ENCODE data around the gene CSH2. TPM values are rescaled to one million over a fixed set of nuclear protein-coding genes. Genes with fewer than 3 reads are reported as not detected.

The CSH2 gene
- total RNA-seq, 1 donor = 0.10 TPM

- H3K4me1 ChIP-seq (ENCODE audit: insufficient read depth, low read length) = peaks cover 29% of the 10 kb centered on the region
- no peak overlapping the region for H3K4me3 ChIP-seq (ENCODE audit: low read length)
Measured at GRCh38 chr17:63823659-63824331, 49.7 kb downstream of the CSH2 start.

GRCh38 chr17:63822537-63822936 lies 50.9 kb downstream of the CSH2 start:
- peaks cover 18% of the 10 kb centered on the region for H3K4me1 ChIP-seq (ENCODE audit: insufficient read depth, low read length)
- no peak overlapping the region for H3K4me3 ChIP-seq (ENCODE audit: low read length)
- H3K27me3 ChIP-seq (ENCODE audit: insufficient read depth, low read length) = no peaks in the 10 kb centered on the region
- H3K9me3 ChIP-seq (ENCODE audit: low read depth, low read length) = no peaks in the 10 kb centered on the region

More at GRCh38 chr17:63823659-63824331, 49.7 kb downstream of the CSH2 start:
- Histone ChIP-seq H3K27me3 (ENCODE audit: insufficient read depth, low read length) (no peaks in the 10 kb centered on the region), H3K9me3 (ENCODE audit: low read depth, low read length) (no peaks in the 10 kb centered on the region)

Other genes with a start within 250 kb of the CSH2 start
- gene LIMD2, start 173.6 kb downstream of the CSH2 start, total RNA-seq = 274 TPM
- 37.7 TPM for gene STRADA, start 131.9 kb downstream of the CSH2 start, total RNA-seq
- gene CCDC47, start 100.1 kb downstream of the CSH2 start, total RNA-seq = 38.9 TPM
- gene DDX42, start 99.5 kb downstream of the CSH2 start, total RNA-seq = 112 TPM
- gene PSMC5, start 46.2 kb downstream of the CSH2 start, total RNA-seq = 15.3 TPM
- 13.2 TPM for gene FTSJ3, start 46.0 kb downstream of the CSH2 start, total RNA-seq
- gene SMARCD2, start 31.0 kb downstream of the CSH2 start, total RNA-seq = 56.0 TPM
- gene GH2, start 8.3 kb upstream of the CSH2 start, total RNA-seq = not detected
- gene CSH1, start 22.9 kb upstream of the CSH2 start, total RNA-seq = not detected
- not detected for gene CSHL1, start 37.6 kb upstream of the CSH2 start, total RNA-seq
- gene GH1, start 45.2 kb upstream of the CSH2 start, total RNA-seq = not detected
- gene CD79B, start 58.7 kb upstream of the CSH2 start, total RNA-seq = 26.0 TPM
- gene SCN4A, start 99.2 kb upstream of the CSH2 start, total RNA-seq = under 0.01 TPM
- gene PRR29, start 124.7 kb upstream of the CSH2 start, total RNA-seq = 0.21 TPM
- 40.1 TPM for gene ICAM2, start 147.0 kb upstream of the CSH2 start, total RNA-seq

Measured in mononuclear cell (primary cell).